B cell (primary cell): Measurements from ENCODE around the gene RGS14. TPM values are rescaled to one million over a fixed set of nuclear protein-coding genes. Genes with fewer than 3 reads are reported as not detected.

Experiments used
- ATAC-seq: fragments of 200-7000 bp; cut with Tn5 transposase; one replicate; pipeline ENCODE4 v1.10.0; 2021; ENCODE audit warnings: low read depth, mild to moderate bottlenecking, moderate number of reproducible peaks, moderate library complexity
- CTCF ChIA-PET: fragments of 350-600 bp; sonication (Branson Sonifier 250); formaldehyde crosslinking; loops from one replicate; lab custom pipeline; 2021; ENCODE audit warnings: antibody characterized with exemption, inconsistent platforms; lab: Charles Lee
- POLR2A ChIA-PET: fragments of 350-600 bp; sonication (Branson Sonifier 250); formaldehyde crosslinking; loops from one replicate; lab custom pipeline; 2021; ENCODE audit warnings: antibody characterized with exemption; lab: Charles Lee
- DNase-seq: peaks from one replicate; pipeline ENCODE4 v3.0.0; 2013
- H2AFZ ChIP-seq: 2 replicates; pipeline ENCODE4 v1.6.1; 2012; ENCODE audit warnings: mild to moderate bottlenecking, low read depth, low read length; ENCODE audit not compliant: insufficient read depth, poor library complexity, severe bottlenecking
- H3K27ac ChIP-seq, 2 donors: 1 replicate in 1 of 2; 2 replicates in 1 of 2; pipeline ENCODE4 v1.5.1; 2012 to 2013; ENCODE audit warnings: low read length in 2 of 2, mild to moderate bottlenecking in 2 of 2, moderate library complexity in 1 of 2
- H3K27me3 ChIP-seq, 4 experiments: fragments of 200-600 bp in 1 of 4; sonication (generic) in 1 of 4; replicated peaks in 1 of 4; 1 replicate in 2 of 4; 2 replicates in 2 of 4; pipeline versions ENCODE4 v1.6.1 to v1.7.0; 2013 to 2016; ENCODE audit warnings: low read length in 3 of 4, mild to moderate bottlenecking in 2 of 4, mixed read lengths in 1 of 4, moderate library complexity in 1 of 4; ENCODE audit not compliant: insufficient read depth in 4 of 4, control insufficient read depth in 3 of 4; ENCODE audit errors: control extremely low read depth in 1 of 4
- H3K36me3 ChIP-seq, 2 experiments: replicated peaks in 1 of 2; 1 replicate in 1 of 2; 2 replicates in 1 of 2; pipeline versions ENCODE4 v1.6.1 to v1.7.1; 2013; ENCODE audit warnings: low read length in 1 of 2; ENCODE audit not compliant: insufficient read depth in 2 of 2, control insufficient read depth in 1 of 2; ENCODE audit errors: control extremely low read depth in 1 of 2, extremely low read depth in 1 of 2
- H3K4me1 ChIP-seq, 2 donors: fragments of 200-600 bp in 1 of 2; sonication (generic) in 1 of 2; 1 replicate in 1 of 2; 2 replicates in 1 of 2; pipeline versions ENCODE4 v1.5.1 to v1.6.1; 2013 to 2017; ENCODE audit warnings: low read length in 2 of 2; ENCODE audit not compliant: control insufficient read depth in 2 of 2, insufficient read depth in 2 of 2
- H3K4me2 ChIP-seq: replicated peaks from 2 replicates; pipeline ENCODE3; 2012; ENCODE audit warnings: mild to moderate bottlenecking, low read depth, low read length; ENCODE audit not compliant: poor library complexity, severe bottlenecking
- H3K4me3 ChIP-seq, 5 experiments: fragments of 200-600 bp in 1 of 5; sonication (generic) in 1 of 5; 1 replicate in 3 of 5; 2 replicates in 2 of 5; pipeline versions ENCODE4 v1.5.1 to v1.7.0; 2011 to 2016; ENCODE audit warnings: low read length in 4 of 5, mild to moderate bottlenecking in 4 of 5, low read depth in 2 of 5, control low read depth in 1 of 5, moderate library complexity in 1 of 5; ENCODE audit not compliant: insufficient read depth in 1 of 5; ENCODE audit errors: control extremely low read depth in 1 of 5, extremely low read depth in 1 of 5
- H3K79me2 ChIP-seq: fragments of 200-600 bp; sonication (generic); one replicate; pipeline ENCODE4 v1.6.0; 2016; ENCODE audit warnings: low read length; ENCODE audit not compliant: control insufficient read depth, insufficient read depth
- H3K9ac ChIP-seq: fragments of 200-600 bp; sonication (generic); 2 replicates; pipeline ENCODE4 v1.6.1; 2017; ENCODE audit warnings: mild to moderate bottlenecking, low read length, moderate library complexity
- H3K9me3 ChIP-seq, 3 donors: one replicate each; pipeline versions ENCODE4 v1.6.1 to v1.7.1; 2013; ENCODE audit warnings: low read length in 2 of 3; ENCODE audit not compliant: control insufficient read depth in 2 of 3, insufficient read depth in 1 of 3; ENCODE audit errors: control extremely low read depth in 1 of 3
- H4K20me1 ChIP-seq: 2 replicates; pipeline ENCODE4 v1.6.0; 2012; ENCODE audit warnings: mild to moderate bottlenecking, low read length; ENCODE audit not compliant: insufficient read depth, control insufficient read depth, poor library complexity, severe bottlenecking
- H3K27ac Mint-ChIP-seq: one replicate; pipeline ENCODE4 v1.8.0; 2021; ENCODE audit warnings: mixed read lengths
- H3K27me3 Mint-ChIP-seq: one replicate; pipeline ENCODE4 v1.8.0; 2021; ENCODE audit warnings: mixed read lengths
- H3K4me1 Mint-ChIP-seq: one replicate; pipeline ENCODE4 v1.8.0; 2021; ENCODE audit warnings: mixed read lengths
- H3K4me3 Mint-ChIP-seq: one replicate; pipeline ENCODE4 v1.8.0; 2021; ENCODE audit warnings: mixed read lengths
- H3K9me3 Mint-ChIP-seq: one replicate; pipeline ENCODE4 v1.8.0; 2022; ENCODE audit warnings: mixed read lengths; ENCODE audit not compliant: insufficient read depth
- EZH2 ChIP-seq: IDR thresholded peaks from 2 replicates; pipeline ENCODE4 v1.6.1; 2012; ENCODE audit warnings: borderline replicate concordance, low read depth, mild to moderate bottlenecking, moderate library complexity, low read length; ENCODE audit not compliant: insufficient read depth, poor library complexity, severe bottlenecking
- WGBS: methylation state at CpG from one replicate; pipeline ENCODE4 v1.1.5; 2013; ENCODE audit warnings: missing lambda C conversion rate; ENCODE audit not compliant: insufficient coverage; 5-methylcytosine and 5-hydroxymethylcytosine counted together
- intact Hi-C: fragments of 100-400 bp; cut with micrococcal nuclease; formaldehyde crosslinking; loops from one replicate; pipeline ENCODE4 v1.10.0; 2022
- polyA plus RNA-seq: library from polyadenylated mRNA; depleted of rRNA; stranded (reverse); fragments of >200 nt; gene quantifications from 2 replicates; pipeline ENCODE4 v1.2.3, GENCODE V29; 2012
- total RNA-seq, 2 donors: library from RNA; stranded (reverse); fragments of 120-200 nt in 1 of 2; gene quantifications; 1 replicate in 1 of 2; 2 replicates in 1 of 2; pipeline versions ENCODE4 v1.2.3 to v1.2.4, GENCODE V29; 2013 to 2022
- TF ChIP-seq, protein P1 (sequence below): fragments of 200-600 bp; IDR thresholded peaks from one replicate; pipeline ENCODE4 v1.8.0; 2022; ENCODE audit warnings: antibody characterized with exemption, mild to moderate bottlenecking

RGS14 gene
- total and polyA plus RNA-seq, 2 donors (not counting 1 experiment from before 2014, with no cell fraction given), result 85.8 to 184 TPM

GRCh38 chr5:177313561-177314259 lies 44.0 kb upstream of the RGS14 start:
- CTCF ChIA-PET, result interaction anchor here (1.1 to 2.3 kb wide), 2 partner anchors 10 to 12 kb away, joined by 3 to 6 read pairs; partner anchors contain the start of genes PRELID1 and RAB24
- no peak overlapping the region for H3K4me2 ChIP-seq
- Mint-ChIP-seq H3K27me3 (no peaks in the 10 kb centered on the region), H3K9me3 (no peaks in the 10 kb centered on the region), H3K27ac (no peak overlapping the region), H3K4me1 (peaks cover 45% of the 10 kb centered on the region), H3K4me3 (no peak overlapping the region)
- H3K4me1 ChIP-seq, result peaks cover 37 to 48% of the 10 kb centered on the region in 2 donors
- peaks cover 64% of the 10 kb centered on the region for H4K20me1 ChIP-seq
- intact Hi-C loops, result loop anchor here (2.0 to 10.0 kb wide), 2 partner anchors 143 to 801 kb away; partner anchors contain the start of gene N4BP3
- ATAC-seq (no peak), DNase-seq (no peak)
- H3K4me3 ChIP-seq, result no peak overlapping the region
- peaks cover 31% of the 10 kb centered on the region for H3K79me2 ChIP-seq
- WGBS, result 95% methylated on average over 12 of the region's 15 CpGs
- no peak overlapping the region for H2AFZ ChIP-seq
- H3K27me3 ChIP-seq, result no peaks in the 10 kb centered on the region
- H3K9me3 ChIP-seq, result no peaks in the 10 kb centered on the region
- no peak overlapping the region for H3K27ac ChIP-seq
- H3K9ac ChIP-seq, result no peak overlapping the region
- TF ChIP-seq, protein P1, sequence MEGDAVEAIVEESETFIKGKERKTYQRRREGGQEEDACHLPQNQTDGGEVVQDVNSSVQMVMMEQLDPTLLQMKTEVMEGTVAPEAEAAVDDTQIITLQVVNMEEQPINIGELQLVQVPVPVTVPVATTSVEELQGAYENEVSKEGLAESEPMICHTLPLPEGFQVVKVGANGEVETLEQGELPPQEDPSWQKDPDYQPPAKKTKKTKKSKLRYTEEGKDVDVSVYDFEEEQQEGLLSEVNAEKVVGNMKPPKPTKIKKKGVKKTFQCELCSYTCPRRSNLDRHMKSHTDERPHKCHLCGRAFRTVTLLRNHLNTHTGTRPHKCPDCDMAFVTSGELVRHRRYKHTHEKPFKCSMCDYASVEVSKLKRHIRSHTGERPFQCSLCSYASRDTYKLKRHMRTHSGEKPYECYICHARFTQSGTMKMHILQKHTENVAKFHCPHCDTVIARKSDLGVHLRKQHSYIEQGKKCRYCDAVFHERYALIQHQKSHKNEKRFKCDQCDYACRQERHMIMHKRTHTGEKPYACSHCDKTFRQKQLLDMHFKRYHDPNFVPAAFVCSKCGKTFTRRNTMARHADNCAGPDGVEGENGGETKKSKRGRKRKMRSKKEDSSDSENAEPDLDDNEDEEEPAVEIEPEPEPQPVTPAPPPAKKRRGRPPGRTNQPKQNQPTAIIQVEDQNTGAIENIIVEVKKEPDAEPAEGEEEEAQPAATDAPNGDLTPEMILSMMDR, result no peak
- no peak for TF ChIP-seq EZH2
- POLR2A ChIA-PET, result interaction anchor here (0.5 to 1.4 kb wide), 2 partner anchors 21 to 35 kb away, joined by 3 to 5 read pairs; no protein-coding TSS in a partner anchor
- no peaks in the 10 kb centered on the region for H3K36me3 ChIP-seq
